ENCODE measurements around the gene TLE1.
"Not testable (repeated sequence)": the region's sequence is repeated elsewhere in the genome, so short reads cannot be mapped to it uniquely, and the experiment has no call there.

TLE1 gene

GRCh38 chr9:81599837-81600236, 89.5 kb downstream of the TLE1 start:
- DNase-seq, result no peak

- DNase-seq, result no peak
These were observed 90.5 kb downstream of the TLE1 start for GRCh38 chr9:81598811-81599210.

GRCh38 chr9:81598123-81598497, 91.2 kb downstream of the TLE1 start:
- DNase-seq, result no peak

DNA sequence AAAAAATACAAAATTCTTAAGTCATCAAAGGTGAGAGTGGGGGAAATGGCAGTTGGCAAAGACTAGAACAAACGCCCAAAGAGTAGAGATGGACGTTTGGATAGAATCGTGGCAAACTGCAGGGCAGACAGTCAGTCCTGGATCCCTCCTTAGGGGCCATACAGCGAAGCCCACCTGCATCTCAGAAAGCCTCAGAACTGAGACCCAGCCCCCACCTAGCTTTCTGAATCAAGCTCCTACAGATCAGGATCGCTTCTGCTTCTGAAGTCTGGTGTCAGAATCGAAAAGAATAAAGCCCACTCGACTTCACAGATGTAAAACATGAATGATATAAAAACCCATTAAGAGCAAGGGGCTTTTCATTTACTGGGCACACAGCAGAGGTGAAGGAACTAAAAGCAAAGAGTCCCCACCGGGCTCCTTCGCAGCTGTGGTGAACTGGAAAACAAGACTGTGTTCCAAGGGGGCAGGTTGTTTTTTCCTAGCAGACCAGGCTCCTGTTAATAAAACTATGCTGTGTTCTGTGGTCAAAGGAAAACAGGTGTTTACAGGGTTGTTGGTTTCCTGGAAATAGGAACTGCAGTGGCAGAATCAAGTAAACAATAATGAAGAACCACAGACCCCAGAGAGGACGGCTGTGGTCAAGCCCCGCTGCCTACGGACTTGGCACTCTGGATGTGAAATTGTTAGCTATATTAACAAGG, 91.8 kb downstream of the TLE1 start:
- DNase-seq, result no peak

DNA sequence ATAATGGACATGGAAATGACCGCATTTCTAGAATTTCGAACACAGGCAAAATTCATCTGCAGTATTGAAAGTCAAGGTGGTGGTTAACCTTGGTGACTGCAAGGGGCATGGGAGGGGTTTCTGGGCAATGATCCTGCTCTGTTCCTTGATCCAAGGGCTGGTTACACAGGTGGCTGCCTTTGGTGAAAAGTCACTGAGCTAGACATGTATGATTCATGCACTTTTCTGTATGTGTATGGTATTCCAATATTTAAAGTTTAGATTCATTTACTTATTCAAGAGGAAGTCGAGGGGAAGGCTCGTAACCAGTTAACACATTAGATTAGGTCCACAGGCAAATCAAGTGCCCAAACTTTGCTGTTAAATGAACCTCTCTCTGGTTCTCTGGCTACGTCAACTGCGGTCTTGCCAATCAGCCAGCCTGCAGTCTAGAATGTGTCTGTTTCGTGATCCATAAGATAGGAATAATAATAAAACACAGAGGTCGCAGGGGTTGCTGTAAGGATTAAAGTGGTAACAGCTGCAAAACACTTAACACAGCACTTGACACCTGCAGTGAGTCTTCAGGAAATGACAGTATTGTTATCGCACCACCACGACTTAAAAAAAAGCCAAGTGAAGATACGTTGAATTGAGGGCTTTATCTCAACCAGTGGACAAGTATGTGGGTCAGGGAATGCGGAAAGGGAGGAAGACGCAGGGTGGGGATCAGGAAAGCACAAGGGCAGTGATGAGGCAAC, 92.5 kb downstream of the TLE1 start:
- no peak for DNase-seq

GRCh38 chr9:81595887-81596543, 93.3 kb downstream of the TLE1 start:
- no peak for DNase-seq

DNA sequence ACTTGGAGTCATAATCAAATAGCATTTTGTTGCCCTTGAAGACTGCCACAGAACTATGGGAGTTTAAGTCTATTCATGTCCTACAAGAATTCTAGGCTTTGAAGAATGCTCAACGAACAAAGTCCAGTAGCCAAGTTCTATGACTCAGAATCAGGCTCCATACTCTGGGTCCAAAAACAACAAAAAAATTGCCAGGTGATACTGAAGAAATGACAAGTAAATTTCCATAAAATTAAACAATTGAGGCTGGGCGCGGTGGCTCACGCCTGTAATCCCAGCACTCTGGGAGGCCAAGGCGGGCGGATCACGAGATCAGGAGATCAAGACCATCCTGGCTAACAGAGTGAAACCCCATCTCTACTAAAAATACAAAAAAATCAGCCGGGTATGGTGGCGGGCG, 94.1 kb downstream of the TLE1 start:
- not testable (repeated sequence) for DNase-seq

DNA sequence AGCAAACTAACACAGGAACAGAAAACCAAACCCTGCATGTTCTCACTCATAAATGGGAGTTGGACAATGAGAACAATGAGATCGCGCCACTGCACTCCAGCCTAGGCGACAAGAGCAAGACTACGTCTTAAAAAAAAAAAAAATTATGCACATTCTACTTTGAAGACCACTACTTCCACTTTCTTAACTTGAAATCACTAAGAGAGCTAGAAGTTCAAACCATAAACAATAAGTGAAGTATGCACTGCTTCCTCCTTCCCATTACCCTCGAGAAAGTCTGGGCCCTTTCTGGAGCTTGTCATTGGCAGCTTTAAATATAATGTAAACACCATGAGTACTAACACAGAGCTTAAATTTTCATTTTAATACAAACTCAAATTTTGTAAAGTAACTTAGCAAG, 94.9 kb downstream of the TLE1 start:
- no peak for DNase-seq

DNA sequence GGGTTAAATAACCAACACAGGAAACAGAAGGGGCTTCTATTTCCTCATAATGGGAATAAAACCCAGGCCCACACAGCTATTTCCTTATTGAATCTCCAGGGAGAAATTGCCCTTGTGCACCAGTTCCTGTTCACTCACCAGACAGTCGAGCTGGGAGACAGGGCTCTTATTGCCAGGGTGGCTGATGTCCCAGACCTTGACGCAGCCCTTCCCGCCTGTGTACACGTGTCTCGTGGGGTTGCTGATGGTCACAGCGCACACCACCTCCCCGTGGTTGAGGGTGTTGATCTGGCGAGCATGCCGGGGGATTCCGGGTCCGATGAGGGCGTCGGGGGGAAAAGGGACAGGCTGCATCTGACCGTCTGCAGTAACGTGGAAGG, 96.5 kb downstream of the TLE1 start:
- DNase-seq, result no peak

DNA sequence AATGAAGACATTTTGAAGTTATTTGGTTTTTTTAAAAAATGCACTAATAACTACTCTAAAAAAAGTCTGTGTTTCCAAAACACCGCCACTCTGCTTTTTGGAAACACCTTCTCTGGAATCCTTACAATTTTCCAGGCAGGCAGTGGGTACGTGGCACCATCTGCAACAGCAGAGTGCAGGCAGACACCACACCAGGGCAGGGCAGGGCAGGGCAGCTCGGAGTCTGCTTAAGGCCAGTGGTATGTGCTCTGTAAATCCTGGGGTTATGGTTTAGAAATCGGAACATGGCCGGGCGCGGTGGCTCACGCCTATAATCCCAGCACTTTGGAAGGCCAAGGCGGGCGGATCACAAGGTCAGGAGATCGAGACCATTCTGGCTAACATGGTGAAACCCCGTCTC, 97.6 kb downstream of the TLE1 start:
- no peak for DNase-seq

DNA sequence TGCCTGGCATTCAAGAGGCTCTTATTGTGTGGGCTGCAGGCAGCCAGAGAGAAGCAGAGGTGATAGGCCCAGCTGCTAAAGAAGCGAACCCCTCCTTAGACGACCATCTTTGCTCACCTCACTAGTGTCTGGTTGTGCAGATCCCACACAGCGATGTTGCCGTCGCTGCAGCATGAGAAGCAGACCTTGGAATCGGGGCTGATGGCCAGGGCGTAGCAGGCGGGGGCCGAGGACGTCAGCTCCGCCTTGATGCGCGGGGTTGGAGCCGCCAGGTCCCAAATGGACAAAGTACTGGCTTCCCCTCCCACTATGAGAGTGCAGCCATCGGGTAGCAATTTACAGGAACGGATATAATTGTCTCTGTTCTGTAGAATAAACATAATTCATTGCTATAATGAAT, 98.7 kb downstream of the TLE1 start:
- DNase-seq, result no peak

DNA sequence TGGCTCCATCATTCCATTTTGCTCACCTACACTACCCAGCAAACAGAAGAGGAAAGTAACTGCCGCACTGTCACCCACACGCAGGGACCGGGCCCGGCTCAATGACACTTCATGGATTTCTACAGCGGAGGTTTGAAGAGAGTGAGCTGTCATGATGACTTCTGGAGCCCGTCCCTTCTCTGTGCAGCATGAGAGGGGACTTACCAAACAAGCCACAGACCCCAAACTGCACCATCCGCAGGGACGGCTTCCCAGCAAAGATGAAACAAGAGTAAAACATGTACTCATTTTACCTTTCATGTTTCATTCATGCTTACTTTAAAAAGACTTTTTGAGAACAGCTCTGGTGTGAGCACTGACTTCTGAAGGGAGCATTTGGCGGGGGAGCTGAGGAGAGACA, 99.5 kb downstream of the TLE1 start:
- no peak for DNase-seq

- DNase-seq, result no peak
These were observed 100.0 kb downstream of the TLE1 start for GRCh38 chr9:81589392-81589791.

GRCh38 chr9:81588148-81588871, 101.0 kb downstream of the TLE1 start:
- DNase-seq, result no peak

- DNase-seq, result no peak
These were observed 102.6 kb downstream of the TLE1 start for GRCh38 chr9:81586786-81587185.

GRCh38 chr9:81585191-81585763, 104.1 kb downstream of the TLE1 start:
- DNase-seq, result no peak

GRCh38 chr9:81584099-81584498, 105.2 kb downstream of the TLE1 start:
- DNase-seq, result no peak

GRCh38 chr9:81581986-81582385, 107.4 kb downstream of the TLE1 start:
- no peak for DNase-seq

DNA sequence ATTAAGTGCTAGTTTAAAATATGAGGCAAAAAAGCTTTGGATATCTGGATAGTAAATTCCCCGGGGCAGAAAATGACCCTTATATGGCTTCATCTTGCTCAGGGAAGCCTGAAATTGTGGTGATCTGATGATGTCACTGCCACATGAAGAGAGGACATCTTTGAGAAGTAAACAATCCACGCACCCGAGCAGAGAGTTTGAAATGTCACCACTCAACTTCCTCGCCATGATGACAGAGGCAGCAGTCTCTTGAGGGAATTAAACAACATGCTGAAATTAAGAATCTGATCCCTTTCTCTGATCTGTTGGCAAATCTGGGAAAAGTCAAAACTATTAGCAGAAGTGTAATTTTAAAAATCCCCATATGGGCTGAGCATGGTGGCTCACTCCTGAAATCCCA, 110.0 kb downstream of the TLE1 start:
- no peak for DNase-seq

- no peak for DNase-seq
These were observed 110.7 kb downstream of the TLE1 start for GRCh38 chr9:81578606-81579005.

DNA sequence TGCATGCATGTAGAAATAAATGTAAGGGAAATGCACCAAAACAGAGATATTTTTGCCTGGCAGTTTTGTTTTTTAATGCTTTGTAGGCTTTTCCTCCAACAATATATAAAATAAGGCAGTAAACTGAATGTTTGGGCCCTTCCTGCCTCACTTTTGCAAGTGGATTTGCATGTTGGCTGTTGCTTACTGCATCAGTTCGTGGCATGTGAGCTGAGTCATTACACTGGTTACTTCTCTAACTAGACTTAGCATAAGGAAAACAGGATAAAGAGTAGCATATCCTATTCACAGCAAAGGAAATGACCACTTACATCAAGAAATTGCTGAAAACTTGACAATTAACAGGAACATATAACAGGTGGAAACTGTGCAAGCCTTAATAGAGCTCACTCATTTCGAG, 113.4 kb downstream of the TLE1 start:
- DNase-seq, result no peak

GRCh38 chr9:81574405-81574804, 114.9 kb downstream of the TLE1 start:
- no peak for DNase-seq
